Sigmoid colon (tissue), 7 donors: ENCODE data around the gene C9. TPM values are rescaled to one million over a fixed set of nuclear protein-coding genes. Genes with fewer than 3 reads are reported as not detected.

ENCODE experiments used
- DNase-seq: peaks from one replicate; pipeline ENCODE4 v3.0.0-alpha.2; 2019
- H3K27ac ChIP-seq, 4 donors: fragments of 200-600 bp; sonication (generic); one replicate each; pipeline ENCODE4 v1.5.1; 2016 to 2019; ENCODE audit warnings: mild to moderate bottlenecking in 1 of 4
- H3K27me3 ChIP-seq, 3 donors: fragments of 200-600 bp; sonication (generic); one replicate each; pipeline ENCODE4 v1.5.1; 2019; ENCODE audit warnings: mild to moderate bottlenecking in 1 of 3
- H3K36me3 ChIP-seq, 4 donors: fragments of 200-600 bp; sonication (generic); one replicate each; pipeline ENCODE4 v1.5.1; 2016 to 2019
- H3K4me1 ChIP-seq, 4 donors: fragments of 200-600 bp; sonication (generic); one replicate each; pipeline ENCODE4 v1.5.1; 2017 to 2019
- H3K4me3 ChIP-seq, 4 donors: fragments of 200-600 bp; sonication (generic); one replicate each; pipeline ENCODE4 v1.5.1; 2017 to 2019; ENCODE audit warnings: mild to moderate bottlenecking in 2 of 4, moderate library complexity in 1 of 4
- H3K9me3 ChIP-seq, 4 donors: fragments of 200-600 bp in 3 of 4; sonication (generic) in 3 of 4; one replicate each; pipeline versions ENCODE4 v1.5.1 to v1.6.1; 2013 to 2019
- CTCF ChIP-seq, 4 experiments: fragments of 450-650 bp in 3 of 4; fragments of 200-600 bp in 1 of 4; IDR thresholded peaks; one replicate each; pipeline ENCODE4 v1.5.1; 2016 to 2019; ENCODE audit warnings: antibody characterized with exemption in 4 of 4, mild to moderate bottlenecking in 3 of 4, moderate library complexity in 2 of 4
- EP300 ChIP-seq, 4 donors: sonication (generic); formaldehyde crosslinking; IDR thresholded peaks; one replicate each; pipeline ENCODE4 v1.6.1; 2017; ENCODE audit warnings: antibody characterized with exemption in 4 of 4
- POLR2A ChIP-seq, 2 donors: fragments of 450-650 bp; IDR thresholded peaks; one replicate each; pipeline ENCODE4 v1.6.1; 2016; ENCODE audit warnings: antibody characterized with exemption in 2 of 2, mild to moderate bottlenecking in 2 of 2, moderate library complexity in 2 of 2
- POLR2AphosphoS5 ChIP-seq, 4 donors: sonication (generic); formaldehyde crosslinking; IDR thresholded peaks; one replicate each; pipeline ENCODE4 v1.6.1; 2017; ENCODE audit warnings: antibody characterized with exemption in 4 of 4
- WGBS, 2 donors: extraction: QIAGEN DNeasy Blood & Tissue Kit; methylation state at CpG; one replicate each; pipeline ENCODE4 v1.1.7; 2013; 5-methylcytosine and 5-hydroxymethylcytosine counted together
- intact Hi-C: fragments of 100-400 bp; cut with DNase I; formaldehyde crosslinking; loops from one replicate; pipeline ENCODE4 v1.15.1; 2023
- polyA plus RNA-seq, 3 donors: library from polyadenylated mRNA; stranded (reverse); fragments of 200-250 nt; gene quantifications; one replicate each; pipeline ENCODE4 v1.2.3, GENCODE V29; 2013
- total RNA-seq, 4 donors: library from RNA; depleted of rRNA; stranded (reverse); fragments of >200 nt; gene quantifications; one replicate each; pipeline ENCODE4 v1.1.0, GENCODE V29; 2016
- donor health status: healthy with polysubstance abuse.
- donor health status: Bipolar disorder and iron deficiency.
- donor health status: healthy.

C9 gene
- total and polyA plus RNA-seq, 7 donors = 0.06 TPM; not detected in 6

DNA sequence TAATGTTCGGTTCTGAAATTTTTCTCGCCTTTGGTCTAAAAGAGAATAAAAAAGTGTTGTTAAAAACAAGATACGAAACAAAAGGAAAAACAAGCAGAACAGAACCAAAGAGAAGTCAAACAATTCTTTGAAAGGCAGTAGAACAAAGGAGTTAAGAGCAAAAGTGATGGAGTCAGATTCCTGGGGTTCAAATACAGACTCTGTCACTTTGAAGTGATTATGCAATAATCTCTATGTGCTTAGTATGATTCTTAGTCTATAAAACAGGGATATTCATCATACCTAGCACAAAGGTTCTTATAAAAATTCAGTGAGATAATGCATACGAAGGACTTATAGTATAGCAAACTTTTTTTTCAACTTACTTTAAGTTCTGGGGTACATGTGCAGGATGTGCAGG, 48.3 kb downstream of the C9 start:
- Histone ChIP-seq H3K4me3 (no peak overlapping the region), H3K27ac (no peak overlapping the region), H3K9me3 (peaks cover 0 to 5% (median 0%) of the 10 kb centered on the region in 4 donors), H3K27me3 (no peaks in the 10 kb centered on the region), H3K36me3 (no peaks in the 10 kb centered on the region), H3K4me1 (no peaks in the 10 kb centered on the region)
- TF ChIP-seq POLR2AphosphoS5 (IDR thresholded peaks at IDR 0.05) (no peak), CTCF (IDR thresholded peaks at IDR 0.05) (no peak), EP300 (IDR thresholded peaks at IDR 0.05) (no peak), POLR2A (IDR thresholded peaks at IDR 0.05) (no peak)
- WGBS, 2 donors = 79 to 83% methylated on average over 4 of the region's 4 CpGs
- intact Hi-C loops = no loop called here
- DNase-seq = no peak

- H3K36me3 ChIP-seq = no peaks in the 10 kb centered on the region
- no peaks in the 10 kb centered on the region for H3K27me3 ChIP-seq
- no peak overlapping the region for H3K27ac ChIP-seq
- H3K4me1 ChIP-seq = no peaks in the 10 kb centered on the region
- 94 to 95% methylated on average over 1 of the region's 1 CpG for WGBS, 2 donors
- no peak for DNase-seq
- TF ChIP-seq CTCF (IDR thresholded peaks at IDR 0.05) (no peak), EP300 (IDR thresholded peaks at IDR 0.05) (no peak), POLR2AphosphoS5 (IDR thresholded peaks at IDR 0.05) (no peak), POLR2A (IDR thresholded peaks at IDR 0.05) (no peak)
- H3K4me3 ChIP-seq = no peak overlapping the region
- no peaks in the 10 kb centered on the region for H3K9me3 ChIP-seq
- intact Hi-C loops = no loop called here
Observed at GRCh38 chr5:39314591-39314990, 49.7 kb downstream of the C9 start.

DNA sequence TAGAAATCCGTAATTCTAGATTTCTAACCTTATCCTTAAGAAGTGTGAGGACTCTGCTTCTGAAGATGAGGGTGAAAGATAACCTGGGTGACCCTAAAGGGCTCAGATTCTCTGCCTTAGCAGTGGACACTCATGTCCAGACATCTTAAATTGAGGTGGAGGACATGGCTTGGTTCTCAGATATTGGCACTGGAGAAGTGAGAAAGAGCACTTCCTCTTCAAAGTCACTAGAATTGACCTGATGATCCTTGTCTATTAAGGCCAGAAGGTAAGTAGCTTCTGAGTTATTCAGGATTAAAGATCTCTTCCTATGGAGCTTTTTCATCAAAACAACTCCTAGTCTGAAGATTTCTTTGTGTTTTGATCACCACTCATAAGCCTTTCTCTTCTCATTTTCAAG, 54.8 kb downstream of the C9 start:
- TF ChIP-seq POLR2AphosphoS5 (IDR thresholded peaks at IDR 0.05) (no peak), POLR2A (IDR thresholded peaks at IDR 0.05) (no peak), CTCF (IDR thresholded peaks at IDR 0.05) (no peak), EP300 (IDR thresholded peaks at IDR 0.05) (no peak)
- intact Hi-C loops = no loop called here
- Histone ChIP-seq H3K9me3 (no peaks in the 10 kb centered on the region), H3K4me1 (no peaks in the 10 kb centered on the region), H3K4me3 (no peak overlapping the region), H3K27me3 (no peaks in the 10 kb centered on the region), H3K27ac (no peak overlapping the region), H3K36me3 (no peaks in the 10 kb centered on the region)
- DNase-seq = no peak
- WGBS, 2 donors = 91 to 94% methylated on average over 1 of the region's 1 CpG

- no peak overlapping the region for H3K4me3 ChIP-seq
- H3K36me3 ChIP-seq = no peaks in the 10 kb centered on the region
- H3K27ac ChIP-seq = no peak overlapping the region
- WGBS, 2 donors = 89 to 93% methylated on average over 1 of the region's 1 CpG
- H3K9me3 ChIP-seq = peaks cover 0 to 9% (median 0%) of the 10 kb centered on the region in 4 donors
- no peak for DNase-seq
- TF ChIP-seq POLR2A (IDR thresholded peaks at IDR 0.05) (no peak), POLR2AphosphoS5 (IDR thresholded peaks at IDR 0.05) (no peak), EP300 (IDR thresholded peaks at IDR 0.05) (no peak), CTCF (IDR thresholded peaks at IDR 0.05) (no peak)
- H3K27me3 ChIP-seq = no peaks in the 10 kb centered on the region
- no peaks in the 10 kb centered on the region for H3K4me1 ChIP-seq
- intact Hi-C loops = no loop called here
Observed at GRCh38 chr5:39302472-39302871, 61.8 kb downstream of the C9 start.

GRCh38 chr5:39301406-39301805, 62.9 kb downstream of the C9 start:
- intact Hi-C loops = no loop called here
- Histone ChIP-seq H3K27me3 (no peaks in the 10 kb centered on the region), H3K4me3 (no peak overlapping the region), H3K9me3 (peaks cover 0 to 9% (median 0%) of the 10 kb centered on the region in 4 donors), H3K36me3 (no peaks in the 10 kb centered on the region), H3K27ac (no peak overlapping the region), H3K4me1 (no peaks in the 10 kb centered on the region)
- DNase-seq = no peak
- no peak for TF ChIP-seq POLR2A (IDR thresholded peaks at IDR 0.05)
- no peak for TF ChIP-seq EP300 (IDR thresholded peaks at IDR 0.05)
- no peak for TF ChIP-seq CTCF (IDR thresholded peaks at IDR 0.05)
- TF ChIP-seq POLR2AphosphoS5 (IDR thresholded peaks at IDR 0.05) = no peak
